GM21423 (cell line): ENCODE measurements around the gene RNF150.

Source experiments
- ATAC-seq: cut with Tn5 transposase; IDR thresholded peaks from one replicate; pipeline ENCODE4 v1.9.1; 2021; ENCODE audit warnings: mild to moderate bottlenecking, moderate library complexity; ENCODE audit not compliant: unreplicated experiment

The RNF150 gene

GRCh38 chr4:141132072-141132708 is 1.1 kb downstream of the RNF150 start:
- no peak for ATAC-seq

GRCh38 chr4:141131723-141132071 is 1.6 kb downstream of the RNF150 start:
- no peak for ATAC-seq

- no peak for ATAC-seq
Observed at GRCh38 chr4:141130947-141131605, 2.2 kb downstream of the RNF150 start.

- ATAC-seq, result no peak
Observed at GRCh38 chr4:141127884-141128283, 5.4 kb downstream of the RNF150 start.

GRCh38 chr4:141126769-141127168 is 6.5 kb downstream of the RNF150 start:
- no peak for ATAC-seq

- ATAC-seq, result no peak
Observed at GRCh38 chr4:141124224-141124623, 9.0 kb downstream of the RNF150 start.

- no peak for ATAC-seq
Observed at GRCh38 chr4:141121768-141122454, 11.4 kb downstream of the RNF150 start.

GRCh38 chr4:141121101-141121500 is 12.2 kb downstream of the RNF150 start:
- ATAC-seq, result no peak

- ATAC-seq, result no peak
Observed at GRCh38 chr4:141120036-141120593, 13.2 kb downstream of the RNF150 start.

GRCh38 chr4:141119071-141119470 is 14.2 kb downstream of the RNF150 start:
- no peak for ATAC-seq

- ATAC-seq, result no peak
Observed at GRCh38 chr4:141118381-141118780, 14.9 kb downstream of the RNF150 start.

GRCh38 chr4:141117935-141118334 is 15.3 kb downstream of the RNF150 start:
- ATAC-seq, result no peak

GRCh38 chr4:141109983-141110382 is 23.3 kb downstream of the RNF150 start:
- ATAC-seq, result no peak

- no peak for ATAC-seq
Observed at GRCh38 chr4:141107927-141108326, 25.3 kb downstream of the RNF150 start.

- ATAC-seq, result no peak
Observed at GRCh38 chr4:141102367-141102766, 30.9 kb downstream of the RNF150 start.

- ATAC-seq, result no peak
Observed at GRCh38 chr4:141101511-141101910, 31.8 kb downstream of the RNF150 start.

- no peak for ATAC-seq
Observed at GRCh38 chr4:141099326-141099725, 33.9 kb downstream of the RNF150 start.

GRCh38 chr4:141098163-141098562 is 35.1 kb downstream of the RNF150 start:
- ATAC-seq, result no peak

GRCh38 chr4:141090473-141090872 is 42.8 kb downstream of the RNF150 start:
- no peak for ATAC-seq

GRCh38 chr4:141081921-141082395 is 51.3 kb downstream of the RNF150 start:
- no peak for ATAC-seq

- no peak for ATAC-seq
Observed at GRCh38 chr4:141080668-141081067, 52.6 kb downstream of the RNF150 start.
